Activated CD4-positive, alpha-beta T cell treated with anti-CD3 and anti-CD28 coated beads for 4 hours (primary cell): ENCODE measurements around the gene APOA4.

ENCODE experiments used
- DNase-seq, 2 donors: peaks; one replicate each; pipeline ENCODE4 v3.0.0-alpha.2; 2020

Gene APOA4

GRCh38 chr11:116823031-116823843, at the start of gene APOA4:
Gene APOA4 (minus strand): TSS chr11:116823304. CDS start chr11:116823191, 113 bp downstream.
- no peak for DNase-seq

- DNase-seq: no peak
These were observed 48.1 kb upstream of the APOA4 start for GRCh38 chr11:116871248-116871647.

DNA sequence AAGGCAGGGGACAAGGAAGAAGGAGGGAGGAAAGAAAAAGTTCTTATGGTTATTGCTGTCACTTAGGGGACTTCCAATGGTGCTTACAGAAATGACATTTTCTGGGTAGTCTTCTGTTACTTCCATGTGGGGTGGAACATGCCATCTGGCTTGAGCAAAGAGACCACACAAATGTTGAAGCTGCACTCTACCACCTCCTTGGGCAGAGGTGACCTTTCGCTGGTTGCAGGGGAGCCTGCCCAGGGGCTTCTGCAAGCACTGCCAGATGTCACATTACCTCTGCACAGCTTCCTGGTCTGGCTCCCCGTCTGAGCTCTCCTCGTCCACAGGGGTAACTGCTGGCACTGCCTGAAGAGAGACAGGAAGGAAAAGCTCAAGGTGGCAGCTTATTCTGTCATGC, 47.0 kb upstream of the APOA4 start:
- no peak for DNase-seq

GRCh38 chr11:116869610-116870009, 46.5 kb upstream of the APOA4 start:
- no peak for DNase-seq

GRCh38 chr11:116868066-116868465, 45.0 kb upstream of the APOA4 start:
- DNase-seq: no peak

DNA sequence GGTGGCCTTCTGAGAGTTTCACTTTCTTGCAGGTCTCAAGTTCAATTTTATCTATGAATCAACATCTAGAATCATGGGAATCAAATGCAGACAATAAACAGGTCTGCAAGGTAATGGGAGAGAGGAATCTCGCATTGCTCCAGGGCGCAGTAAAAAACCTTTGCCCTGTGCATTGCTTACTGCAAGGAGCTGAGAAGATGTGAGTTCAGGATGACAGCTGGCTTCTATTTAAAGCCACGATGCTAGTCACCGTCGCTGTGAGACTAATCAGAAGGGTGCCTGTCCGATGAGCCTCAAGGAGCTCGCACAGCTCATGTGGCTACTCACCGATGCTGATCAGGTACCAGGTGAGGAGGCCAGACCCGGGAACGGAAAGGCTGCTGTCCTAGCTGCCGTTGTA, 44.5 kb upstream of the APOA4 start:
- no peak for DNase-seq

DNA sequence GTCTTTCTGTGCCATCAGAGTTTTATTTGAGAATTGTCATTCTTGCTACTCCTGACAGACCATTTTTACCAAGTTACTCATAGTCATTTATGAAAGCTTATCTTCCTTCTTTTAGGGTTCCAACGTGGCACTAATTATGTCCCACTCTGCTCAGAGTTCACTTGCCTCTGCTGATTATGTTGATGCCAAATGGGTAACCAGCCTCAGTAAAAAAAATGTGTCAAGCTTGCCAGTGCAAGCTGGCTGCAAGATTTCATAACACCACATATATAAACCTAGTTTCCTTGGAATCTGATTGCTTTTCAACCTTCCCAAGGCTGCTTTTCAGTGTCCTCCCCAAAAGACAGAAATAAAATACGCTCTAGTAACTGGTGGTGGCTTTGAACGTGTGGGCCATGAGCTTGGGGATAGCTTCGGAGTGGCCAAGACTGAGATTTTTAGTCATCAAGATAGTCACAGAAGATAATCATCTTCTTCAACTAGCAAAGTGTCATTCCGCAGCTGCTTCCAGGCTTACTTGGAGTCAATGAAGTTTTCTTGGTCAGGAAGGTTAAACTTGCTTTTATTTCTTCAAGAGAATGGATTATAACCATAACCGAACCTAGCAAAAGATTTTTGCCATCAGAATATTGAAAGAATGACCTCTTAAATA, 43.8 kb upstream of the APOA4 start:
- DNase-seq: no peak

- DNase-seq: no peak
These were observed 42.6 kb upstream of the APOA4 start for GRCh38 chr11:116865696-116866095.

- DNase-seq: no peak
These were observed 41.4 kb upstream of the APOA4 start for GRCh38 chr11:116864531-116864930.

GRCh38 chr11:116862951-116863350, 39.8 kb upstream of the APOA4 start:
- DNase-seq: no peak

DNA sequence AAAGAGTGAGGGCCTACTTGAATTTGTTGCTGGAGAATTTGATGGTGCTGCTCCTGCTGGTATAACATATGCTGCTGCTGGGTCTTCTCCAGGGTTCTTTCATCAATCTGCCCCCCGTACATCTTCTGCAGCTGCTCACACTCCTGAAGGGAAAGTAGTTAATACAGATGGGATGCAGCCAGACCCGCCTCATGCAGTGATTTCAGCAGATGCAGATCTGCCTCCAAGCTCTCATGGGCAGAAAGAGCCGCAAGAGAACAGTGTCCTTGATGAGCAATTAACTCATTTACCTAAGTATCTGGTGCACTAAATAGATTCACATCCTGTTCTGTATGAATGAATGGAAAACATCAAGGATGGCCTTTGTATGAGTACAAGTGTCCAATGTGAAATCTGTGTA, 39.1 kb upstream of the APOA4 start:
- DNase-seq: no peak

DNA sequence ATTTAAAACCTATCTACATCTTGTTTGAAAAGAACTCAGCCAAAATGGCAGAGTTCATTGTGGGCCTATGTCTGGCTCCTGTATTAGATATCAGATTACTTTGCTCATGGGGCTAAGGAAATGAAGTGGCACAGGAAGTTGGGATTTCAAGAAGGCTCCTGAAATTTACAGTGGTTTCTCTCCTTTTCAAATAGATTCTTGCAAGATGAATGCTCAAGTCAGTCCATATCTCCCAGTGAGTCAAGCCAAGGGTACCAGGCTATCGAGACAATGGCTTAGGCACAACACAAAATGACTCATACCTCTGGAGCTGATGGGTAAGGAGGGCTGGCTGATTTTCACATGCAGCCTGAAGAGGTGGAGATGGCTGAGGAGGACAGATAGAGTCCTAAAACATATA, 38.4 kb upstream of the APOA4 start:
- no peak for DNase-seq

DNA sequence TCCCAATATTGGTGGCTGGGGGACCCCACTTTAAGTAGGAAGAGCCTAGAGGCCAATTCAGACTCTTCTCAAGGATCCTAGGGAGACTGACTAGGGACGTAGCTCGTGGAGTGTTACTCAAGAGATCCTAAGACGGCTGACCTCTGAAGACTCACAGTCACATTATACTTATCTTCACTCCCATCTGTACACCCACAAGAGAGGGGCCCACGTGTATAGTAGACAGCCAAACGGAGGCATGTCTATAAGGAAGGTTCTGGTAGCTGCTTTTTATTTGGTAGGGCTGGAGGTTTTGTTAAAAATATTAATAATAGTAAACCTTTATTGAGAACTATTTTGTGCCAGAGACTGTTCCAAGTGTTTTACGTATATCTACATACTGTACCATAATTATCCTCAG, 37.2 kb upstream of the APOA4 start:
- DNase-seq: no peak

DNA sequence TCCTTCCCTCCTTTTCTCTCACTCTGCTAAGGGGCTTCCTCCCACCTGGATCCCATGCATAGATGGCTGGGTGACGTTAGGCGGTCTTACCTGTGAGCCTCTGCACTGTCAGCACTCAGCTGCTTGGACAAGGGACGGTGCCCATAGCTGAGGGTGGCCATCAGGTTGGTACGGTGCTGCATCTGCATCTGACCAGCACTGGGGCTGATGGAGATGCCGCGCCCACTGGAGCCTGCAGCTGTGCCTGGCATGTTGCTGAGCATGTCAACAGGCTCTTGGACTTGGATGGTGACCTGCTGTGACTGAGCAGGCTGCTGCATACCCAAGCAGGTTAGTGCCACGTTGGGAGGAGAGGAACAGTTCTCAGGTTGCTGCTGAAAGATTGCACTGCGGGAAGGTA, 36.1 kb upstream of the APOA4 start:
- no peak for DNase-seq

DNA sequence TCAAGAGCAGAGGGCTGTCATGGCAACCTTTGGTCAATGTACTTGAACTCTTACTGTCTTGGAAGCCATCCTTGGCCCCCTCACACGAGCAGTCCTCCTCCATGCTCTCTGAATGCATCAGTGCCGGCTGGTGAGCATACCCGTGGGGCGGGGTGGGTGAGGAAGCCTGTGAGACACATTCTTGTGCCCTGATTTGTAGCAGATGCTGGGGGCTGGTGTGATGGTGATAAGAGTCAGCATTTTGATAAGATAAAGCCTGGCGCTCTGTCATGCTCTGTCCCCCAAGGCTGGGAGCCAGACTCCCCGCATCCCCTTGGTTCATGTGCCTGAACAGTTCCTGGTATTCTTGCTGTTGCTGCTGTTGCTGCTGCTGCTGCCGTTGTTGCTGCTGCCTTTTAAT, 34.8 kb upstream of the APOA4 start:
- no peak for DNase-seq

GRCh38 chr11:116857316-116857715, 34.2 kb upstream of the APOA4 start:
- DNase-seq: no peak

DNA sequence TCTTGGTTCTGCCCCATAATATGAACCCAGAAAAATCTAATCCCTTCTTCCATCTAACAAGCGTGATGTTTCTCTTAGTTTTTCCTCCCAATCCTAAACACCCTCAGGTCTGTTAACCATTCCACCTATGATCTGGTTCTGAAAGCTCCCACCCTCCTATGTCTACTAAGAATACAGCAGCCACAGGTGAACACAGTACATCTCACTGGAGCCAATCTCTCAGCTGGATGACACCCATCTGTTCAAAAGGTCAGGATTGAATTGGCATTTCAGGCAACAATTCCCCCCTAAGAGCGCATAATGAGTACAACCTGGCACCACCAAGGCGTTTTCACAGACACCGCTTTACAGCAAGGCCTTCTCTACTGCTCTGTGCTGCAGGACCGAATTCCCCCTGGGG, 33.3 kb upstream of the APOA4 start:
- no peak for DNase-seq

GRCh38 chr11:116855413-116855812, 32.3 kb upstream of the APOA4 start:
- no peak for DNase-seq

DNA sequence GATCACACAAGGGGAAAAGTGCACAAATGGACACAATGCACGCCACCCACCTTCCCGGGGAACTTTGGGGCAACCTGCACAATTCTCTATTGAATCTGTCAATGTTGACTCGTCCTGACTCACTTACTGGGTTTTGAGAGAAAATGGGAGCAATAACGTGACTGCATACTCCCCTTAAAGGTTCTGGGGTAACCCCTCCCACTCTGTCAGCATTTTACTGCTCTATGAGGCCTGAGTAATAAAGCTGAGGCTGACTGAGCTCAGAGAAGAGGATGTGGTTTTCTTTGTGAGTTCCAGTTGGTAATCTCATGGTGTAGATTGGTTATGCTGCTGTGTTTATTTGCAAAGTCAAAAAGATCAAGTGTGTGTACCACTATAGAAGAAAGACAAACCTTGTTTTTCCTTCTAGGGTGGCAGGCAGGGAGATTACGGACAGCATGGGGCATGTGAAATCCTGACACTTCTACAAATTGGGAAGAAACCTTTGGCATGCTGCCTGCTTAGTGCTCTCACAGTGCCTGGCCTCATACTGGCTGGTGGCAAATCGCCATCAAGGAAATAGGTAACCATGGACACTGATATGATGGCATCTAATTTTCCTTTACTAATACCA, 30.5 kb upstream of the APOA4 start:
- DNase-seq: peak; percentile 59 to 63

DNA sequence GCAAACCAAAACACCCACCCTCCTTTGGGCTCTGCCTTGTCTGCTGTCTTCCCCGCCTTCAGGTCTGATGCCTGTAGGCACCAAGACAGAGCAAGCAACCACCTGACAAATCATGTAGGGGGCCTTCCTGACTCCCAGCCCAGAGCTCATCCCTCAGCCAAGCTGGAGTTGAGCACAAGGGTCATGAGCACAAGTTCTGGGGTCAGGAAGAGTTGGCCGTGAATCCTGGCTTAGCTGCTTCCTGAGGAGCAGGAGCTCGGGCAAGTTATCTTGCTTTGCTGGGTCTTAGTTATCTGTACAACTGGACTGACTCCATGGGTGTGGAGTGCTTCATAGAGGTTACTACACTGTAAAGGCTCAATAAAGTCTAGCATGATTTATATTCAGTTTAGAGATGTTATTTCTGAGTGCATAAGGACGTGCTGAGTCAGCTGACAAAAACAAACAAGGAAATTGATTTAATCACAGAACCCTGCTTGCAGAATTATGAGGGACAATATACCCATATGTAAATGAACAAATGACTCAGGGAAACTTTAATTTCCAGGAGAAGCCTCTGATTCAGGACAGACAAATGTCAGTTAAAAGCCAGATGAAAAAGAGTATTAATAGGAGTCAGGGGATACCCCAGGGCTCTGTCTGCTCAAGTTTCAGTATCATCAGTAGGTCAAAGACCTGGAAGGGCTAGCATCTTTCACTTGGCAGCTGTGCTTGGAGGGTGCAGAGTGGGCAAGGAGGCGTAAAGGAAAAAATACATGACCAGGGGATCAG, 29.3 kb upstream of the APOA4 start:
- no peak for DNase-seq

- DNase-seq: peak; percentile 39 to 49
These were observed 28.5 kb upstream of the APOA4 start for GRCh38 chr11:116851626-116852025.

GRCh38 chr11:116849486-116849885, 26.4 kb upstream of the APOA4 start:
- no peak for DNase-seq

GRCh38 chr11:116849060-116849459, 26.0 kb upstream of the APOA4 start:
- DNase-seq: no peak
